Islet precursor cell (in vitro differentiated cells): Measurements from ENCODE around the gene FAM221B.

Experiments used
- DNase-seq: peaks from one replicate; pipeline ENCODE4 v3.0.0-alpha.2; 2018

The FAM221B gene

DNA sequence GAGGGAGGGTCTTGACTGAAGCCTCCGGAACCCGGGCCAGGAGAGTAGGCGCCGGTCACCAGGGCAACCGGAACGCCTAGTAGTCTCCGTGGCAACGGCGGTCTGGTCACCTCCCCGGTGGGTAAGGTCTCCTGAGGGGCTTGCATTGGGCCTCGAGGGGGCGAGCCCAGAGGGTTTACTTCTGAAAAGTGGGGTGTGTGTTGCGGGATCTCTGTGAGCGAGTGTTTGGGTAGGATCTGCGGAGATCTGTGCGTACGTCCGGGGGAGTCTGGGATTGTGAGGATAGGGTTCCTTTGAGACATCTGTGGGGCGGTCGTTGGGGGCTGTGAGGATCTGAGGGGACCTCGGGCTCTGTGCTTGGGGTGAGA, at the start of gene FAM221B:
Gene FAM221B, minus strand, starts transcription at position 17 of the 368 bp plus-strand sequence. CDS start 2,571 bp downstream, outside the sequence.
- no peak for DNase-seq

GRCh38 chr9:35872505-35872904, 44.0 kb upstream of the FAM221B start:
- DNase-seq: no peak

- no peak for DNase-seq
Observed at GRCh38 chr9:35871545-35871944, 43.0 kb upstream of the FAM221B start.

GRCh38 chr9:35870351-35870923, 41.9 kb upstream of the FAM221B start, which contains the start of gene OR13J1:
Gene OR13J1, minus strand, starts transcription at chr9:35870401. Its CDS starts 0 bp downstream, at chr9:35870401.
- no peak for DNase-seq

GRCh38 chr9:35869621-35870216, 41.2 kb upstream of the FAM221B start:
- DNase-seq: no peak

GRCh38 chr9:35868933-35869332, 40.4 kb upstream of the FAM221B start:
- DNase-seq: no peak

GRCh38 chr9:35867538-35867937, 39.0 kb upstream of the FAM221B start:
- no peak for DNase-seq

DNA sequence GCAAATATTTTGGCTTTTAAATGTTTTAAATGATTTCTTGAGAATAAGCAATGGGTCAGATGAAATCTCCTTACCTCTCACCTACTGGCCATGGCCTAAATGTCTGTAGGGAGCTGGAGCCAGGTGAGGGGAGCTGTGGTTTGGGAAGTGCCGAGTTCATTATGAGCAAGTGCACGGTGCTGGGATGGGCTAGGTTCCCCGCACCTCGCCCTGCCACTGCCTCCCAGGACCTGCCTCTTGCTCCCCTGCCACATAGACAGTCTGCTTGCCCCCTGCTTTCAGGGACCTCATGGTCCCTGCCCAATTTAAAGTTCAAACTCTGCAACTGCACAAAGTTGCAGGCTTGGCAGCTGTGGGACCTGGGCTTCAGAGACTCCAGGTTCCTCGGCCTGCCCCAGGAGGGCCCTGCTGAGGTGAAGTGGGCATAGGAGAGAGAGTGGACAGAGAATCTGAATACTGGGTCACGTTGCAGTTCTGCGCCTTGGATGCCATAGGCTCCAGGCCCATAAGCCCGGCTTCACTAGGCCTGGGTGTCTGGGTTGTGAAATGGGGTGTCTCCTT, 36.2 kb upstream of the FAM221B start:
- DNase-seq: no peak

DNA sequence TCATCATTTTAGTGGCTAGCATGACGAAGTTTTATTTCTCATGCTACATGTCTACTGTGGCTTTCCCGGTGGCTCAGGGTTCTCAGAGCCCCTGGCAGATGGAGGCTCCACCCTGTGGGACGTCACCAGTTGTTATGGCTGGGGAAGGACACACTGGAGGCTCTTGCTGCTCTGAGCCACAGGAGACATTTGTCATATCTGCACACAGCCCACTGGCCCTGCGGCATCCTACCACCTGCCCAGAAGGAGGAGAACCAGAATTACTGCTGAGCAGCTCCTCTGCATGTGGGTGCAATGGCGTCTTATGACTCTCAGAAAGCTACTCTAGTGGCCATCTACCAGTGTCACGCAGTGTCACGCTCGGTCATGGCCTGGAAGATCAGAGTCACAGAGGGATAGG, 35.1 kb upstream of the FAM221B start:
- no peak for DNase-seq

- no peak for DNase-seq
Observed at GRCh38 chr9:35862328-35862727, 33.8 kb upstream of the FAM221B start.

- no peak for DNase-seq
Observed at GRCh38 chr9:35861161-35861897, 32.8 kb upstream of the FAM221B start.

- DNase-seq: no peak
Observed at GRCh38 chr9:35859990-35860339, 31.4 kb upstream of the FAM221B start.

DNA sequence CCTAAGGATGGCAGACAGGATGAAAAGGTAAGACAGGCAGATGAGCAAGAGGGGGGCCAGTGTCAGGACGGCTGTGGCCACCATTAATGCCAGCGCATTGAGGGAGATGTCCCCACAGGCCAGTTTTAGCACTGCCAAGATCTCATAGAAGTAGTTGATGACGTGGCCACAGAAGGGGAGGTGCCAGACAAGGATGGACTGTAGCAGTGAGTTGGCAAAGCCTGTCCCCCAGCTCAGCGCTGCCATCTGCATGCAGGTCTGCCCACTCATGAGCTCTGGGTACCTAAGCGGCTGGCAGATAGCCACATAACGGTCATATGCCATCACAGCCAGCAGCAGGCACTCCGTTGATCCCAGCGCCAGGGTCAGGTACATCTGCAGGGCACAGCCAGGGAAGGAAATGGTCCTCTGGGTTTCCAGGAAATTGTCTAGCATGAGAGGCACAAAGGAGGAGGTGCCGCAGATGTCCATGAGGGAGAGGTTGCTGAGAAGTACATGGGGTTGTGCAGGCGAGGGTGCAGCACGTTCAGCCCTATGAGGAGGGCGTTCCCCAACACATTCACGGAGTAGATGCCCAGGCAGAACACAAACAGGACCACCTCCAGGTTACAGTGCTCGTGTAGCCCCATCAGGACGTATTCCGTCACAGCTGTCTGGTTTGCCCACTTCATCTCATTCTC, 30.9 kb upstream of the FAM221B start:
- no peak for DNase-seq

- DNase-seq: no peak
Observed at GRCh38 chr9:35858458-35858857, 29.9 kb upstream of the FAM221B start.

DNA sequence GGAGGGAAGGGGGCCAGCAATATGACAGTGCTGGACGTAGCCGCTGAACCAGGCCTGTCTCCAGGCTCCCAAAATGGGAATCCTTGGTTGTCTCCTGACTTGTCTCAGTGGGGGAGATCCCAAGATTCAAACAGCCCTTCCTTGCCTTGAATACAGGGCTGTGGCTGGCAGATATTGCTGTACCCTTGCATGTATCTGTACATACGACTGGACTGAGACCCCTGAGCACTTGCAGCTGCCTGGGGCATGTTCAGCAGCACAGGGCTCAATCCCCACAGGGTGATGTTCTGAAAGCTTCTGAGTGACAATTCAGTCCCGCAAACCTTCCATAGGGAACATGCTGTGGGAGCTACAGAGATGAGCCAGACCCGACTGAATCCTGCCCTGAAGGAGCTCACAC, 28.4 kb upstream of the FAM221B start:
- peak; percentile 39 for DNase-seq

GRCh38 chr9:35856206-35856605, 27.7 kb upstream of the FAM221B start:
- DNase-seq: peak; percentile 13

DNA sequence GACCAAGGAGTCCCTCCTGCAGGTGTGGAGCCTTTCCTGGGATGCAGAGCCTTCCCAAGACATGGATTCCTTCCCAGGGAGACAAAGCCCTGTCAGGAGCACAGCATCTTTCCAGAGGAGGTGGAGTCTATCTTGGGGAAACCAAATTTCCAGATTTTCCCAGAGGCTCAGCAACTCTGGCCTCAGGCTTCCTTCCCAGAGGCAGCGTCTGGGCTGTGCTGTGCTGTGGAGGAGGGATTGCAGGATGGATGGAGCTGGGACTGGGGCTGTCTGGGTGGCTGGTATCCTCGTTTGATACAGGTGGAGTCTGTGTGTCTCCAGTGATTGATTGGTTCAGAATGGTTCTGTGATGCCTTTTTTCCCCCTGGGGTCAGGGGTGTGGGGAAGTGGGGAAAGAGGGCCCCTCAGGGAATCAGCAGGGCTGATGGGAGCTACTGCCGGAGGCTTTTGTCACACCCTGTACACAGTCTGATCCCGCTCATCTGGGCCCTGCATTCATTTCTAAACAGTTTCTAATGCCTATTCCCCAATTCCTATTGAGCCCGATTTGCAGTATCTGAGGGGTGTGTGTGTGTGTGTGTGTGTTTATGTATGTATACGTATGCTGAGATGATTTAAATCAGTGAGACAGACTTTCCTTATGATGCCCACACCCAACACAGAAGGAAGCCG, 25.7 kb upstream of the FAM221B start:
- peak; percentile 38 for DNase-seq

DNA sequence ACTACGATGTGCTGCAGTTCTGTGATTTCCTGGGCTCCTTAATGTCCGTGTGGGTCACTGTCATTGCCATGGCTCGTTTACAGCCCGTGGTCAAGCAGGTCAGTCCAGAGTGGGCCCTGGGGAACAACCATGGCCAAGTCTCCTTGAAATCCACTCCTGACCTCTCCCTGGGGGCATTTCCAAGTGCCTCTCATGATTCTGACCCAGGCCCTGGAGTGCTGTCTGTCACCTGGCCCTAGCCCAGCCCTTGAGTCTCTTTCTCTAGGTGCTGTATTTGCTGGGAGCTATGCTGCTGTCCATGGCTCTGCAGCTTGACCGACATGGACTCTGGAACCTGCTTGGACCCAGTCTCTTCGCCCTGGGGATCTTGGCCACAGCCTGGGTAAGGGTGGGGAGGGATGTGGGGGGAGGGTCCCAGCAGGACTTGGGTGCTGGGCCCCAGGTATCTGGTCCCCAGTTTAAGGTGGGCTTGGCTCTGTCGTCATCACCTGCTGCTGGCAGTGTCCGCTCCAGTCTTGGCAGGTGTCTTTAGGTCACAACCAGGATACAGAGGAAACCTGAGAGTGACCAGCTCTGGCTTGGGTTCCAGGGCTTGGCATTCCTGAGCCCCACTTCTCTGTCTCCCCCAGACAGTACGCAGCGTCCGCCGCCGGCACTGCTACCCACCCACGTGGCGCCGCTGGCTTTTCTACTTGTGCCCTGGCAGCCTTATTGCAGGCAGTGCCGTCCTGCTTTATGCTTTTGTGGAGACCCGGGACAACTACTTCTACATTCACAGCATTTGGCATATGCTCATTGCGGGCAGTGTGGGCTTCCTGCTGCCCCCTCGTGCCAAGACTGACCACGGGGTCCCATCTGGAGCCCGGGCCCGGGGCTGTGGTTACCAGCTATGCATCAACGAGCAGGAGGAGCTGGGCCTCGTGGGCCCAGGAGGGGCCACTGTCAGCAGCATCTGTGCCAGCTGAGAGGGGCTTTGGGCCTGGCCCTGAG, 24.6 kb upstream of the FAM221B start:
- peak; percentile 40 for DNase-seq

- DNase-seq: peak; percentile 26
Observed at GRCh38 chr9:35852267-35852815, 23.8 kb upstream of the FAM221B start.

GRCh38 chr9:35847792-35848572, 19.4 kb upstream of the FAM221B start:
- DNase-seq: no peak
